K562 (cell line): ENCODE measurements around the gene SETD4. TPM values are rescaled to one million over a fixed set of nuclear protein-coding genes. Genes with fewer than 3 reads are reported as not detected.

Experiments used
- BCOR ChIP-seq: fragments of 450-650 bp; IDR thresholded peaks from 2 replicates; pipeline ENCODE4 v1.6.1; 2016
- BRF1 ChIP-seq: IDR thresholded peaks from 3 replicates; pipeline ENCODE4 v1.6.1; 2011; ENCODE audit warnings: borderline replicate concordance, mild to moderate bottlenecking; ENCODE audit not compliant: insufficient read length; ENCODE audit errors: extremely low read depth
- CREB1 ChIP-seq, 2 experiments: sonication (generic) in 1 of 2; formaldehyde crosslinking in 1 of 2; IDR thresholded peaks; 2 replicates each; pipeline versions ENCODE4 v1.6.1 to v1.8.0; 2012 to 2022; ENCODE audit warnings: inconsistent platforms in 1 of 2, mild to moderate bottlenecking in 1 of 2, missing genetic modification reagents in 1 of 2, moderate library complexity in 1 of 2
- E2F6 ChIP-seq, 2 experiments: IDR thresholded peaks; 2 replicates each; pipeline ENCODE4 v1.6.1; 2011; ENCODE audit warnings: borderline replicate concordance in 1 of 2, control low read depth in 1 of 2, low read depth in 1 of 2, low read length in 1 of 2, mild to moderate bottlenecking in 1 of 2, mixed read lengths in 1 of 2, moderate library complexity in 1 of 2; ENCODE audit not compliant: insufficient read depth in 1 of 2, insufficient read length in 1 of 2, poor library complexity in 1 of 2, severe bottlenecking in 1 of 2; ENCODE audit errors: extremely low read depth in 1 of 2
- GTF3C2 ChIP-seq: IDR thresholded peaks from 3 replicates; pipeline ENCODE4 v1.6.1; 2011; ENCODE audit warnings: borderline replicate concordance, mild to moderate bottlenecking, moderate library complexity; ENCODE audit not compliant: insufficient read length; ENCODE audit errors: extremely low read depth
- HNRNPUL1 ChIP-seq: fragments of 200-400 bp; formaldehyde crosslinking; IDR thresholded peaks from 2 replicates; pipeline ENCODE4 v1.6.1; 2017; ENCODE audit warnings: low read length
- KLF16 ChIP-seq: IDR thresholded peaks from 2 replicates; pipeline ENCODE4 v1.6.1; 2016; ENCODE audit warnings: antibody characterized with exemption
- MED1 ChIP-seq: sonication (generic); formaldehyde crosslinking; IDR thresholded peaks from 2 replicates; pipeline ENCODE4 v1.8.1; 2023; ENCODE audit warnings: missing genetic modification reagents, borderline replicate concordance
- MNT ChIP-seq, 2 experiments: fragments of 450-650 bp; conservative IDR thresholded peaks; 2 replicates each; pipeline ENCODE4 v1.6.1; 2017; ENCODE audit warnings: mild to moderate bottlenecking in 2 of 2, moderate library complexity in 2 of 2
- NFE2 ChIP-seq: IDR thresholded peaks from 2 replicates; pipeline ENCODE4 v1.6.1; 2014; ENCODE audit warnings: antibody characterized with exemption, low read depth
- RBFOX2 ChIP-seq: fragments of 200-400 bp; formaldehyde crosslinking; IDR thresholded peaks from 2 replicates; pipeline ENCODE4 v1.6.1; 2017; ENCODE audit warnings: low read depth, mild to moderate bottlenecking, low read length, moderate library complexity
- STAT5B ChIP-seq: fragments of 250-450 bp; sonication (Bioruptor Pico); IDR thresholded peaks from 2 replicates; pipeline ENCODE4 v1.8.0; 2021; ENCODE audit warnings: mild to moderate bottlenecking, inconsistent platforms
- ZBTB33 ChIP-seq: sonication (generic); formaldehyde crosslinking; IDR thresholded peaks from 2 replicates; pipeline ENCODE4 v1.8.1; 2023; ENCODE audit warnings: mild to moderate bottlenecking, missing genetic modification reagents
- ZFP30 ChIP-seq: fragments of 250-450 bp; sonication (Bioruptor Pico); IDR thresholded peaks from 2 replicates; pipeline ENCODE4 v1.8.0; 2022; ENCODE audit warnings: moderate library complexity, mild to moderate bottlenecking, inconsistent platforms, borderline replicate concordance
- ZNF280B ChIP-seq: fragments of 250-450 bp; sonication (Bioruptor Pico); IDR thresholded peaks from 2 replicates; pipeline ENCODE4 v1.5.1; 2021; ENCODE audit warnings: mild to moderate bottlenecking
- ZNF408 ChIP-seq: fragments of 250-450 bp; sonication (Bioruptor Pico); IDR thresholded peaks from 2 replicates; pipeline ENCODE4 v1.4.0; 2020; ENCODE audit warnings: low read depth, mild to moderate bottlenecking, moderate library complexity
- polyA plus RNA-seq, 8 experiments: library from polyadenylated mRNA; depleted of rRNA in 4 of 8; stranded (reverse) in 5 of 8; unstranded in 3 of 8; fragments of >200 nt; fragmentation: Nextera tagmentation in 2 of 8; fragmentation: Illumina TruSeq in 1 of 8; extraction: Ambion mirVana in 2 of 8; extraction: Trizol in 1 of 8; gene quantifications; 2 replicates each; pipeline versions ENCODE4 v1.2.1 to v1.2.3, GENCODE V29; 2011 to 2014; ENCODE audit warnings: inconsistent platforms in 1 of 8, missing spikeins in 1 of 8
- total RNA-seq, 7 experiments: library from RNA; depleted of rRNA in 6 of 7; stranded (reverse); fragments of >200 nt in 6 of 7; fragmentation: Illumina TruSeq in 2 of 7; extraction: Trizol in 2 of 7; gene quantifications; 2 replicates each; pipeline versions ENCODE4 v1.2.1 to v1.2.3, GENCODE V29; 2011 to 2021; ENCODE audit warnings: low replicate concordance in 1 of 7

SETD4 gene
- total and polyA plus RNA-seq, 9 of the 15 experiments (the other 6 are each of a cell fraction or from before 2014, with no cell fraction given), result 16.1 to 51.3 (median 25.7) TPM

GRCh38 chr21:36069713-36070583 is 9.6 kb upstream of the SETD4 start, which contains the start of gene CBR1 (continued):
- TF ChIP-seq ZNF408 (CRISPR knock-in tag), result no peak
- TF ChIP-seq BCOR, result no peak
- TF ChIP-seq NFE2, result peak; percentile 78
- no peak for TF ChIP-seq ZNF280B
- TF ChIP-seq MED1, result no peak
- TF ChIP-seq GTF3C2, result no peak
- peak in 1 of 2 experiments; percentile 46; a peak in 1 of 4 replicates for TF ChIP-seq MNT (conservative IDR thresholded peaks at IDR 0.05)
- TF ChIP-seq STAT5B (CRISPR knock-in tag), result no peak
- TF ChIP-seq E2F6 (IDR thresholded peaks at IDR 0.05; ENCODE audit: borderline replicate concordance in 1 of 2, extremely low read depth in 1 of 2, insufficient read depth in 1 of 2, insufficient read length in 1 of 2, low read depth in 1 of 2, low read length in 1 of 2, poor library complexity in 1 of 2, severe bottlenecking in 1 of 2), result peak; percentile 43 to 65
- no peak for TF ChIP-seq ZFP30 (CRISPR knock-in tag)
- TF ChIP-seq ZBTB33 (CRISPR knock-in tag), result peak; percentile 90
- no peak for TF ChIP-seq HNRNPUL1
- TF ChIP-seq KLF16, result no peak
- no peak for TF ChIP-seq BRF1
- peak; percentile 77 for TF ChIP-seq RBFOX2
- TF ChIP-seq CREB1 (IDR thresholded peaks at IDR 0.05), result no peak
- TF ChIP-seq CREB1 (CRISPR knock-in tag; IDR thresholded peaks at IDR 0.05), result peak; percentile 44
